ENCODE measurements around the gene MRPL39. TPM values are rescaled to one million over a fixed set of nuclear protein-coding genes. Genes with fewer than 3 reads are reported as not detected.

The MRPL39 gene
- polyA plus RNA-seq, 1 of the 3 experiments (the other 2 are of a cell fraction): 26.9 TPM

DNA sequence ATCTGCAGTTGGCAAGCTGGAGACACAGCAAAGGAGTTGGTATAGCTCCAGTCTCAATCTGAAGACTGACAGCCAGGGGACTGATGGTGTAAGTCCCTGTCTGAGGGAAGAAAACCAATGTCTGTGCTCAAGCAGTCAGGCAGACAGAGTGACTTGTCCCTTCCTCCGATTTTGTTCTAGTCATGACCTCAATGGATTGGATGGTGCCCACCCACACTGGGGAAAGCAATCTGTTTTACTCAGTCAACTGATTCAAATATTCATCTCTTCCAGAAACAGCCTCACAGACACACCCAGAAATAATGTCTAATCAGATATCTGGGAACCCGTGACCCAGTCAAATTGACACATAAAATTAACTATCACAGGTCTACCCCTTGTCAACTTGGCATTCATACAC lies 11.9 kb upstream of the MRPL39 start (continued):
- TF ChIP-seq, protein P1, sequence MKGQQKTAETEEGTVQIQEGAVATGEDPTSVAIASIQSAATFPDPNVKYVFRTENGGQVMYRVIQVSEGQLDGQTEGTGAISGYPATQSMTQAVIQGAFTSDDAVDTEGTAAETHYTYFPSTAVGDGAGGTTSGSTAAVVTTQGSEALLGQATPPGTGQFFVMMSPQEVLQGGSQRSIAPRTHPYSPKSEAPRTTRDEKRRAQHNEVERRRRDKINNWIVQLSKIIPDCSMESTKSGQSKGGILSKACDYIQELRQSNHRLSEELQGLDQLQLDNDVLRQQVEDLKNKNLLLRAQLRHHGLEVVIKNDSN (IDR thresholded peaks at IDR 0.05; ENCODE audit: borderline replicate concordance, low read depth): no peak
- TF ChIP-seq NRF1 (IDR thresholded peaks at IDR 0.05; ENCODE audit: low read depth, low read length) (no peak), RXRA (IDR thresholded peaks at IDR 0.05; ENCODE audit: borderline replicate concordance, low read depth) (no peak), ELF1 (IDR thresholded peaks at IDR 0.05) (no peak), GATA2 (CRISPR knock-in tag; IDR thresholded peaks at IDR 0.05) (no peak), YY1 (IDR thresholded peaks at IDR 0.05; ENCODE audit: low read depth) (no peak), EP300 (IDR thresholded peaks at IDR 0.05; ENCODE audit: borderline replicate concordance in 1 of 2, low read depth in 1 of 2, low read length in 1 of 2) (no peak), JUND (IDR thresholded peaks at IDR 0.05) (no peak), TEAD4 (IDR thresholded peaks at IDR 0.05; ENCODE audit: borderline replicate concordance, insufficient read depth) (no peak), TCF12 (IDR thresholded peaks at IDR 0.05) (no peak)

DNA sequence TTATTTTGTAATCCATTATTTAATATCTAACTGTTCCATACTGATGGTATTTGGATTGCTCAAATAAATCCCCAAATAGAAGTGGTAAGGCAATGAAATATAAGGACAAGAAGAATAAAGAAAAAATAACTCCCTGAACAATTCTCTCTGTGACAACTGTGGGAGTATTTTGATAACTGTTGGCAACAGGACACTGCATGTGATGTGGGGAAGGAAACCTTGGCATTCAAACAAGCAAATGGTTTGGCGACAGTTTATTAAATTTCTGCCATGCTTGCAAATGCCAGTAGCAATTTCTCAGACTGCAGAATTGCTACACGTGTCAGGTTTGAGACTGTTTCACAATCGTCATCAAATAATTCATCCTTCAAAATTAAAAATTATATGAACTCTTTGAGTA lies 8.6 kb upstream of the MRPL39 start:
- no peak overlapping the region for H3K27ac ChIP-seq (ENCODE audit: low read depth in 2 of 2, low read length in 1 of 2)
- no peaks in the 10 kb centered on the region for H3K9me2 ChIP-seq
- H3K79me2 ChIP-seq (ENCODE audit: insufficient read depth): no peaks in the 10 kb centered on the region
- no peak overlapping the region; the same call in 1 of the 2 replicates for H2AFZ ChIP-seq (ENCODE audit: low read depth)
- no peak overlapping the region for H3K4me3 ChIP-seq (ENCODE audit: low read depth in 2 of 2, low read length in 1 of 2)
- DNase-seq: no peak
- H3K4me1 ChIP-seq (ENCODE audit: control insufficient read depth in 1 of 2, insufficient read depth in 2 of 2, low read depth in 1 of 2, low read length in 1 of 2): no peaks in the 10 kb centered on the region; a peak in 1 of 4 replicates
- H4K20me1 ChIP-seq (ENCODE audit: insufficient read depth): no peaks in the 10 kb centered on the region
- no peaks in the 10 kb centered on the region for H3K36me3 ChIP-seq (replicated peaks in 1 of 2; ENCODE audit: control insufficient read depth in 1 of 2, insufficient read depth in 2 of 2, low read length in 1 of 2)
- H3F3A ChIP-seq (replicated peaks; ENCODE audit: insufficient read depth): no peaks in the 10 kb centered on the region
- no peak for TF ChIP-seq SIN3A (IDR thresholded peaks at IDR 0.05; ENCODE audit: borderline replicate concordance, low read depth, low read length)
- no peak for TF ChIP-seq JUND (IDR thresholded peaks at IDR 0.05)
- ChIA-PET CTCF (interaction anchor here (3.3 kb wide), 1 partner anchor 7 kb away, joined by 24 read pairs; no protein-coding TSS in a partner anchor), POLR2A (no interaction called here)
- no peaks in the 10 kb centered on the region for H3K9me3 ChIP-seq
- no peak overlapping the region for H3K9ac ChIP-seq
- 59% methylated on average over 3 of the region's 3 CpGs for WGBS (ENCODE audit: low lambda C conversion rate)
- H3K27me3 ChIP-seq (ENCODE audit: insufficient read depth): no peaks in the 10 kb centered on the region
- no peak overlapping the region for H3K4me2 ChIP-seq

- CTCF ChIA-PET: interaction anchor here (1.0 kb wide), 1 partner anchor 94 kb away, joined by 4 read pairs; no protein-coding TSS in a partner anchor
- Histone ChIP-seq H2AFZ (ENCODE audit: low read depth) (no peak overlapping the region), H3K4me1 (ENCODE audit: control insufficient read depth in 1 of 2, insufficient read depth in 2 of 2, low read depth in 1 of 2, low read length in 1 of 2) (no peaks in the 10 kb centered on the region; a peak in 1 of 4 replicates), H3F3A (replicated peaks; ENCODE audit: insufficient read depth) (no peaks in the 10 kb centered on the region), H3K79me2 (ENCODE audit: insufficient read depth) (no peaks in the 10 kb centered on the region), H3K9me3 (no peaks in the 10 kb centered on the region), H3K27ac (ENCODE audit: low read depth in 2 of 2, low read length in 1 of 2) (no peak overlapping the region), H3K9ac (no peak overlapping the region), H3K9me2 (no peaks in the 10 kb centered on the region), H3K27me3 (ENCODE audit: insufficient read depth) (no peaks in the 10 kb centered on the region), H3K4me2 (no peak overlapping the region), H4K20me1 (ENCODE audit: insufficient read depth) (no peaks in the 10 kb centered on the region), H3K36me3 (replicated peaks in 1 of 2; ENCODE audit: control insufficient read depth in 1 of 2, insufficient read depth in 2 of 2, low read length in 1 of 2) (no peaks in the 10 kb centered on the region), H3K4me3 (ENCODE audit: low read depth in 2 of 2, low read length in 1 of 2) (no peak overlapping the region)
- 69% methylated on average over 1 of the region's 1 CpG for WGBS (ENCODE audit: low lambda C conversion rate)
- POLR2A ChIA-PET: no interaction called here
- no peak for DNase-seq
- no peak for TF ChIP-seq CHD2 (IDR thresholded peaks at IDR 0.05; ENCODE audit: low read length, partially characterized antibody)
- no peak for TF ChIP-seq MXI1 (IDR thresholded peaks at IDR 0.05; ENCODE audit: low read depth, low read length)
- TF ChIP-seq EZH2phosphoT487 (IDR thresholded peaks at IDR 0.05; ENCODE audit: borderline replicate concordance, low read depth): no peak
- TF ChIP-seq, protein P2, sequence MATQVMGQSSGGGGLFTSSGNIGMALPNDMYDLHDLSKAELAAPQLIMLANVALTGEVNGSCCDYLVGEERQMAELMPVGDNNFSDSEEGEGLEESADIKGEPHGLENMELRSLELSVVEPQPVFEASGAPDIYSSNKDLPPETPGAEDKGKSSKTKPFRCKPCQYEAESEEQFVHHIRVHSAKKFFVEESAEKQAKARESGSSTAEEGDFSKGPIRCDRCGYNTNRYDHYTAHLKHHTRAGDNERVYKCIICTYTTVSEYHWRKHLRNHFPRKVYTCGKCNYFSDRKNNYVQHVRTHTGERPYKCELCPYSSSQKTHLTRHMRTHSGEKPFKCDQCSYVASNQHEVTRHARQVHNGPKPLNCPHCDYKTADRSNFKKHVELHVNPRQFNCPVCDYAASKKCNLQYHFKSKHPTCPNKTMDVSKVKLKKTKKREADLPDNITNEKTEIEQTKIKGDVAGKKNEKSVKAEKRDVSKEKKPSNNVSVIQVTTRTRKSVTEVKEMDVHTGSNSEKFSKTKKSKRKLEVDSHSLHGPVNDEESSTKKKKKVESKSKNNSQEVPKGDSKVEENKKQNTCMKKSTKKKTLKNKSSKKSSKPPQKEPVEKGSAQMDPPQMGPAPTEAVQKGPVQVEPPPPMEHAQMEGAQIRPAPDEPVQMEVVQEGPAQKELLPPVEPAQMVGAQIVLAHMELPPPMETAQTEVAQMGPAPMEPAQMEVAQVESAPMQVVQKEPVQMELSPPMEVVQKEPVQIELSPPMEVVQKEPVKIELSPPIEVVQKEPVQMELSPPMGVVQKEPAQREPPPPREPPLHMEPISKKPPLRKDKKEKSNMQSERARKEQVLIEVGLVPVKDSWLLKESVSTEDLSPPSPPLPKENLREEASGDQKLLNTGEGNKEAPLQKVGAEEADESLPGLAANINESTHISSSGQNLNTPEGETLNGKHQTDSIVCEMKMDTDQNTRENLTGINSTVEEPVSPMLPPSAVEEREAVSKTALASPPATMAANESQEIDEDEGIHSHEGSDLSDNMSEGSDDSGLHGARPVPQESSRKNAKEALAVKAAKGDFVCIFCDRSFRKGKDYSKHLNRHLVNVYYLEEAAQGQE (IDR thresholded peaks at IDR 0.05; ENCODE audit: low read depth, low read length): no peak
- TF ChIP-seq, protein P3, sequence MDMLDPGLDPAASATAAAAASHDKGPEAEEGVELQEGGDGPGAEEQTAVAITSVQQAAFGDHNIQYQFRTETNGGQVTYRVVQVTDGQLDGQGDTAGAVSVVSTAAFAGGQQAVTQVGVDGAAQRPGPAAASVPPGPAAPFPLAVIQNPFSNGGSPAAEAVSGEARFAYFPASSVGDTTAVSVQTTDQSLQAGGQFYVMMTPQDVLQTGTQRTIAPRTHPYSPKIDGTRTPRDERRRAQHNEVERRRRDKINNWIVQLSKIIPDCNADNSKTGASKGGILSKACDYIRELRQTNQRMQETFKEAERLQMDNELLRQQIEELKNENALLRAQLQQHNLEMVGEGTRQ (IDR thresholded peaks at IDR 0.05; ENCODE audit: borderline replicate concordance, low read depth, low read length): no peak
- TF ChIP-seq RXRA (IDR thresholded peaks at IDR 0.05; ENCODE audit: borderline replicate concordance, low read depth): no peak
- no peak for TF ChIP-seq SMC3 (IDR thresholded peaks at IDR 0.05; ENCODE audit: low read depth, low read length)
- TF ChIP-seq IRF3 (IDR thresholded peaks at IDR 0.05; ENCODE audit: low read depth, low read length): no peak
- TF ChIP-seq, protein P4, sequence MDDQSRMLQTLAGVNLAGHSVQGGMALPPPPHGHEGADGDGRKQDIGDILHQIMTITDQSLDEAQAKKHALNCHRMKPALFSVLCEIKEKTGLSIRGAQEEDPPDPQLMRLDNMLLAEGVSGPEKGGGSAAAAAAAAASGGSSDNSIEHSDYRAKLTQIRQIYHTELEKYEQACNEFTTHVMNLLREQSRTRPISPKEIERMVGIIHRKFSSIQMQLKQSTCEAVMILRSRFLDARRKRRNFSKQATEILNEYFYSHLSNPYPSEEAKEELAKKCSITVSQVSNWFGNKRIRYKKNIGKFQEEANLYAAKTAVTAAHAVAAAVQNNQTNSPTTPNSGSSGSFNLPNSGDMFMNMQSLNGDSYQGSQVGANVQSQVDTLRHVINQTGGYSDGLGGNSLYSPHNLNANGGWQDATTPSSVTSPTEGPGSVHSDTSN (IDR thresholded peaks at IDR 0.05): no peak
- TF ChIP-seq RAD21 (IDR thresholded peaks at IDR 0.05; ENCODE audit: low read length): no peak
- TF ChIP-seq EP300 (IDR thresholded peaks at IDR 0.05; ENCODE audit: borderline replicate concordance in 1 of 2, low read depth in 1 of 2, low read length in 1 of 2): no peak
Measured at GRCh38 chr21:25614441-25614840, 7.2 kb upstream of the MRPL39 start.
